Vagina (tissue), 2 donors: ENCODE results near the gene EPHB1.

ENCODE experiments used
- CTCF ChIP-seq, 3 experiments: fragments of 450-650 bp in 2 of 3; fragments of 200-600 bp in 1 of 3; sonication (generic) in 1 of 3; IDR thresholded peaks; one replicate each; pipeline ENCODE4 v1.5.1; 2017 to 2019; ENCODE audit warnings: antibody characterized with exemption in 3 of 3, mild to moderate bottlenecking in 2 of 3, moderate library complexity in 2 of 3
- POLR2A ChIP-seq, 2 donors: fragments of 450-650 bp; IDR thresholded peaks; one replicate each; pipeline ENCODE4 v1.6.1; 2017; ENCODE audit warnings: antibody characterized with exemption in 2 of 2, mild to moderate bottlenecking in 2 of 2, moderate library complexity in 2 of 2
- POLR2AphosphoS5 ChIP-seq, 2 donors: sonication (generic); formaldehyde crosslinking; IDR thresholded peaks; one replicate each; pipeline ENCODE4 v1.9.0; 2017; ENCODE audit warnings: antibody characterized with exemption in 2 of 2, mild to moderate bottlenecking in 2 of 2, low read depth in 1 of 2; ENCODE audit not compliant: insufficient read depth in 1 of 2

- no peak for TF ChIP-seq CTCF (IDR thresholded peaks at IDR 0.05)
- no peak for TF ChIP-seq POLR2AphosphoS5 (IDR thresholded peaks at IDR 0.05; ENCODE audit: insufficient read depth in 1 of 2, low read depth in 1 of 2)
- TF ChIP-seq POLR2A (IDR thresholded peaks at IDR 0.05): no peak
These were observed 243.1 kb downstream of the EPHB1 start for GRCh38 chr3:135038186-135038585.
